ENCODE measurements around the gene SMCO2. TPM values are rescaled to one million over a fixed set of nuclear protein-coding genes. Genes with fewer than 3 reads are reported as not detected.

Gene SMCO2
- total RNA-seq, 1 experiment from 2014 or later = 0.20 TPM

GRCh38 chr12:27486961-27487360 lies 40.4 kb downstream of the SMCO2 start:
- Histone ChIP-seq H3K4ac (ENCODE audit: low read depth, low read length) (no peak overlapping the region), H3K23me2 (ENCODE audit: insufficient read length, low read depth, low read length, poor library complexity, severe bottlenecking) (no peaks in the 10 kb centered on the region), H2AK5ac (ENCODE audit: insufficient read length, low read length) (no peak overlapping the region), H2BK15ac (ENCODE audit: low read depth, low read length) (no peak overlapping the region), H2AFZ (ENCODE audit: low read length) (no peak overlapping the region), H4K5ac (ENCODE audit: insufficient read length, low read depth, low read length) (no peak overlapping the region), H3K4me1 (ENCODE audit: insufficient read depth, low read length) (no peaks in the 10 kb centered on the region), H3T11ph (ENCODE audit: low read length) (no peak overlapping the region), H2BK20ac (ENCODE audit: low read depth, low read length, poor library complexity, severe bottlenecking) (no peak overlapping the region), H2BK12ac (ENCODE audit: insufficient read length, low read depth, low read length) (no peak overlapping the region), H3K23ac (ENCODE audit: insufficient read length, low read depth, low read length) (no peak overlapping the region), H3K18ac (ENCODE audit: insufficient read length, low read depth, low read length) (no peak overlapping the region), H3K79me2 (ENCODE audit: insufficient read depth, low read length) (no peaks in the 10 kb centered on the region), H2BK120ac (ENCODE audit: low read depth, low read length, poor library complexity, severe bottlenecking) (no peak overlapping the region), H3K14ac (ENCODE audit: insufficient read depth, low read length) (no peak overlapping the region), H3K4me2 (ENCODE audit: insufficient read depth, insufficient read length, low read length) (no peak overlapping the region), H3K79me1 (ENCODE audit: insufficient read depth, low read depth, low read length, poor library complexity, severe bottlenecking) (no peaks in the 10 kb centered on the region), H3K9me3 (ENCODE audit: control insufficient read depth, low read depth, low read length) (no peaks in the 10 kb centered on the region), H3K27me3 (ENCODE audit: insufficient read depth, low read length) (no peaks in the 10 kb centered on the region), H4K8ac (replicated peaks; ENCODE audit: insufficient read length, low read depth, low read length) (no peak overlapping the region), H2BK5ac (ENCODE audit: insufficient read length, low read length) (no peak overlapping the region), H3K9ac (ENCODE audit: extremely low read depth, insufficient read length, low read length) (no peak overlapping the region), H4K20me1 (ENCODE audit: control insufficient read depth, insufficient read depth, insufficient read length) (no peaks in the 10 kb centered on the region), H3K56ac (ENCODE audit: insufficient read length, low read depth, low read length) (no peak overlapping the region), H3K27ac (ENCODE audit: insufficient read length, low read depth, low read length) (no peak overlapping the region), H4K91ac (ENCODE audit: insufficient read length, low read depth, low read length) (no peak overlapping the region)
- Mint-ChIP-seq H3K4me1 (no peaks in the 10 kb centered on the region), H3K36me3 (ENCODE audit: insufficient read depth in 1 of 3, low read depth in 3 of 3) (no peaks in the 10 kb centered on the region), H3K9me3 (no peaks in the 10 kb centered on the region), H3K27me3 (ENCODE audit: low read depth) (no peaks in the 10 kb centered on the region), H3K27ac (no peak overlapping the region), H3K4me3 (no peak overlapping the region)
- no peak for TF ChIP-seq CTCF (conservative IDR thresholded peaks at IDR 0.05)
- DNase-seq = no peak
